ENCODE results near the gene RHBDD1. TPM values are rescaled to one million over a fixed set of nuclear protein-coding genes. Genes with fewer than 3 reads are reported as not detected.

The RHBDD1 gene
- total RNA-seq, 1 donor from 2014 or later: 31.3 TPM

DNA sequence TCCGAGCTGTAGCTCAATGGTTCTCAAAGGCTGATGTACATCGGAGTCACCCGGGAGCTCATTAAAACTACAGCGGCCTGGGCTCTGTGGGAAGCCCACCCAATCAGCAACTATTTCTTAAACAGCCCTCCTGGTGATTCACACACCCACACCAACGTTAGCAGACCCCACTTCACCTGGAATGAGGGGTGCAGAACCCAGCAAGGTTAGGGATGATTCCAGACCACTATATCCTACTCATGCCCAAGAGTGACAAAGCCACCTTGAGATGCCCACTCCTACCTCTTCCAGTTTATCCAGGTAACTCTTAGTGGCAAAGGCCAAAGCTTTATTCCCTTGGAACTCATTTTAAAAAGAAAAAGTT lies 149.7 kb downstream of the RHBDD1 start:
- Histone ChIP-seq H3K27ac (ENCODE audit: low read depth, low read length) (no peak overlapping the region), H3K79me2 (ENCODE audit: insufficient read depth, low read length) (no peaks in the 10 kb centered on the region), H3K9ac (ENCODE audit: low read length) (no peak overlapping the region), H4K20me1 (ENCODE audit: insufficient read depth, low read length) (no peaks in the 10 kb centered on the region), H3K4me1 (ENCODE audit: insufficient read depth, low read length) (no peaks in the 10 kb centered on the region), H3K27me3 (ENCODE audit: insufficient read depth, low read length) (no peaks in the 10 kb centered on the region), H3K9me3 (ENCODE audit: insufficient read depth, low read depth, low read length) (no peaks in the 10 kb centered on the region), H3K4me2 (ENCODE audit: low read length) (no peak overlapping the region), H3K36me3 (ENCODE audit: insufficient read depth, low read length) (no peaks in the 10 kb centered on the region), H2AFZ (ENCODE audit: low read depth, low read length) (no peak overlapping the region), H3K4me3 (ENCODE audit: insufficient read depth, low read depth, low read length) (no peak overlapping the region)
- Mint-ChIP-seq H3K4me1 (ENCODE audit: low read depth, unreplicated experiment) (no peaks in the 10 kb centered on the region), H3K4me3 (ENCODE audit: unreplicated experiment) (no peak overlapping the region), H3K36me3 (ENCODE audit: low read depth, unreplicated experiment) (peaks cover 3% of the 10 kb centered on the region), H3K27me3 (ENCODE audit: low read depth, unreplicated experiment) (no peaks in the 10 kb centered on the region), H3K9me3 (ENCODE audit: unreplicated experiment) (no peaks in the 10 kb centered on the region), H3K27ac (ENCODE audit: unreplicated experiment) (no peak overlapping the region)
- FAIRE-seq (no peak), DNase-seq (ENCODE audit: low read depth) (no peak)
- TF ChIP-seq, protein P1, sequence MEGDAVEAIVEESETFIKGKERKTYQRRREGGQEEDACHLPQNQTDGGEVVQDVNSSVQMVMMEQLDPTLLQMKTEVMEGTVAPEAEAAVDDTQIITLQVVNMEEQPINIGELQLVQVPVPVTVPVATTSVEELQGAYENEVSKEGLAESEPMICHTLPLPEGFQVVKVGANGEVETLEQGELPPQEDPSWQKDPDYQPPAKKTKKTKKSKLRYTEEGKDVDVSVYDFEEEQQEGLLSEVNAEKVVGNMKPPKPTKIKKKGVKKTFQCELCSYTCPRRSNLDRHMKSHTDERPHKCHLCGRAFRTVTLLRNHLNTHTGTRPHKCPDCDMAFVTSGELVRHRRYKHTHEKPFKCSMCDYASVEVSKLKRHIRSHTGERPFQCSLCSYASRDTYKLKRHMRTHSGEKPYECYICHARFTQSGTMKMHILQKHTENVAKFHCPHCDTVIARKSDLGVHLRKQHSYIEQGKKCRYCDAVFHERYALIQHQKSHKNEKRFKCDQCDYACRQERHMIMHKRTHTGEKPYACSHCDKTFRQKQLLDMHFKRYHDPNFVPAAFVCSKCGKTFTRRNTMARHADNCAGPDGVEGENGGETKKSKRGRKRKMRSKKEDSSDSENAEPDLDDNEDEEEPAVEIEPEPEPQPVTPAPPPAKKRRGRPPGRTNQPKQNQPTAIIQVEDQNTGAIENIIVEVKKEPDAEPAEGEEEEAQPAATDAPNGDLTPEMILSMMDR (IDR thresholded peaks at IDR 0.05; ENCODE audit: insufficient read depth, low read depth, low read length): no peak
- no peak for TF ChIP-seq EZH2 (IDR thresholded peaks at IDR 0.05; ENCODE audit: insufficient read depth, low read length)

DNA sequence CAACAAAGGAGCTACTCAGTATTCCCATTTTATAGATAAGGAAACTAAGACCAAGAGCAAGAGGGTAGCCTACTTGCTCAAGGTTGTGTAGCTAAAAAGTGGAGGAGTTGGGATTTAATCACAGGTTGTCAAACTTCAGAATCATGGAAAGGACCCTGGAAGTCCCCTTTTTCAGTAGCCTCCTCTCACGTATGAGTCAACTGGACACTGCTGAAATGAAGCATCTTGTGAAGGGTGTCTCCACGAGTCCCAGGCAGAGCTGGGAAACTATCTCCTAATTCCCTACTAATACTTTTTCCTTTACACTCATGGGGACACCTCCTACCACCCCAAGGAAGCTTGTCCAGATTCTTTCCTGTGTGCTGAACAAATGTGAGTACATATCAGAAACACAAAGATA lies 155.8 kb downstream of the RHBDD1 start:
- Mint-ChIP-seq H3K4me3 (ENCODE audit: unreplicated experiment) (no peak overlapping the region), H3K9me3 (ENCODE audit: unreplicated experiment) (peaks cover 5% of the 10 kb centered on the region), H3K36me3 (ENCODE audit: low read depth, unreplicated experiment) (peaks cover 13% of the 10 kb centered on the region), H3K4me1 (ENCODE audit: low read depth, unreplicated experiment) (peaks cover 8% of the 10 kb centered on the region), H3K27ac (ENCODE audit: unreplicated experiment) (no peak overlapping the region), H3K27me3 (ENCODE audit: low read depth, unreplicated experiment) (no peaks in the 10 kb centered on the region)
- no peak for FAIRE-seq
- no peaks in the 10 kb centered on the region for H3K9me3 ChIP-seq (ENCODE audit: insufficient read depth, low read depth, low read length)
- no peak overlapping the region for H3K4me2 ChIP-seq (ENCODE audit: low read length)
- no peaks in the 10 kb centered on the region for H4K20me1 ChIP-seq (ENCODE audit: insufficient read depth, low read length)
- no peak overlapping the region for H3K4me3 ChIP-seq (ENCODE audit: insufficient read depth, low read depth, low read length)
- no peak for DNase-seq (ENCODE audit: low read depth)
- H3K36me3 ChIP-seq (ENCODE audit: insufficient read depth, low read length): no peaks in the 10 kb centered on the region
- TF ChIP-seq EZH2 (IDR thresholded peaks at IDR 0.05; ENCODE audit: insufficient read depth, low read length): no peak
- TF ChIP-seq, protein P1 (IDR thresholded peaks at IDR 0.05; ENCODE audit: insufficient read depth, low read depth, low read length): no peak
- no peak overlapping the region for H3K9ac ChIP-seq (ENCODE audit: low read length)
- no peaks in the 10 kb centered on the region for H3K27me3 ChIP-seq (ENCODE audit: insufficient read depth, low read length)
- H2AFZ ChIP-seq (ENCODE audit: low read depth, low read length): no peak overlapping the region
- no peak overlapping the region for H3K27ac ChIP-seq (ENCODE audit: low read depth, low read length)
- peaks cover 20% of the 10 kb centered on the region for H3K4me1 ChIP-seq (ENCODE audit: insufficient read depth, low read length)
- no peaks in the 10 kb centered on the region for H3K79me2 ChIP-seq (ENCODE audit: insufficient read depth, low read length)

DNA sequence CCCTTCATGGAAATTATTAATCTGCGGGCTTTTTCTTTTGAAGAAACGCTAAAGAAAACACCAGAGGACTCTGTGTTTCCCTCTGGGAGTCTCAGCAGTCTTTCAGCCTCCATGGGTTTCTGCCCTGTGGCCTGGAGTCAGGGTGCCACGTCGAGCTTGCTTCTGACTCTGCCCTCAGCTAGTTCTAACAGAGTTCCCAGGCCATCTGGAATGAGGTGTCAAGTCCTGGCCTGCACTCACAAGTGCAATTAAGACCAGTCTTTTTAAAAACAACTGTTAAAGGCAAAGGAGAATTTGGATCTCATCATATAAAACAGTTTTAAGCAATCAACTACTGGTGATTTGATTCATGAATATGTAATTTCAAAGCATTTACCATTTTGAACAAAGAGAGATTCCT lies 157.3 kb downstream of the RHBDD1 start:
- no peak overlapping the region for H3K4me3 Mint-ChIP-seq (ENCODE audit: unreplicated experiment)
- peaks cover 20% of the 10 kb centered on the region for H3K4me1 ChIP-seq (ENCODE audit: insufficient read depth, low read length)
- no peak overlapping the region for H3K27ac ChIP-seq (ENCODE audit: low read depth, low read length)
- H3K9me3 Mint-ChIP-seq (ENCODE audit: unreplicated experiment): peaks cover 5% of the 10 kb centered on the region
- no peaks in the 10 kb centered on the region for H3K36me3 ChIP-seq (ENCODE audit: insufficient read depth, low read length)
- no peaks in the 10 kb centered on the region for H3K27me3 ChIP-seq (ENCODE audit: insufficient read depth, low read length)
- H3K4me3 ChIP-seq (ENCODE audit: insufficient read depth, low read depth, low read length): no peak overlapping the region
- peaks cover 8% of the 10 kb centered on the region for H3K4me1 Mint-ChIP-seq (ENCODE audit: low read depth, unreplicated experiment)
- no peaks in the 10 kb centered on the region for H3K79me2 ChIP-seq (ENCODE audit: insufficient read depth, low read length)
- H3K27ac Mint-ChIP-seq (ENCODE audit: unreplicated experiment): no peak overlapping the region
- no peaks in the 10 kb centered on the region for H3K27me3 Mint-ChIP-seq (ENCODE audit: low read depth, unreplicated experiment)
- no peaks in the 10 kb centered on the region for H4K20me1 ChIP-seq (ENCODE audit: insufficient read depth, low read length)
- H3K9ac ChIP-seq (ENCODE audit: low read length): no peak overlapping the region
- no peak for DNase-seq (ENCODE audit: low read depth)
- no peak overlapping the region for H3K4me2 ChIP-seq (ENCODE audit: low read length)
- no peak for TF ChIP-seq EZH2 (IDR thresholded peaks at IDR 0.05; ENCODE audit: insufficient read depth, low read length)
- TF ChIP-seq, protein P1 (IDR thresholded peaks at IDR 0.05; ENCODE audit: insufficient read depth, low read depth, low read length): no peak
- no peak for FAIRE-seq
- H2AFZ ChIP-seq (ENCODE audit: low read depth, low read length): no peak overlapping the region
- H3K36me3 Mint-ChIP-seq (ENCODE audit: low read depth, unreplicated experiment): peaks cover 10% of the 10 kb centered on the region
- H3K9me3 ChIP-seq (ENCODE audit: insufficient read depth, low read depth, low read length): no peaks in the 10 kb centered on the region
